Measurements from ENCODE around the gene TMOD1. TPM values are rescaled to one million over a fixed set of nuclear protein-coding genes. Genes with fewer than 3 reads are reported as not detected.

Gene TMOD1
- total and polyA plus RNA-seq, 2 of the 8 experiments (the other 6 are each of a cell fraction or from before 2014, with no cell fraction given), result 0.17 to 0.88 TPM

DNA sequence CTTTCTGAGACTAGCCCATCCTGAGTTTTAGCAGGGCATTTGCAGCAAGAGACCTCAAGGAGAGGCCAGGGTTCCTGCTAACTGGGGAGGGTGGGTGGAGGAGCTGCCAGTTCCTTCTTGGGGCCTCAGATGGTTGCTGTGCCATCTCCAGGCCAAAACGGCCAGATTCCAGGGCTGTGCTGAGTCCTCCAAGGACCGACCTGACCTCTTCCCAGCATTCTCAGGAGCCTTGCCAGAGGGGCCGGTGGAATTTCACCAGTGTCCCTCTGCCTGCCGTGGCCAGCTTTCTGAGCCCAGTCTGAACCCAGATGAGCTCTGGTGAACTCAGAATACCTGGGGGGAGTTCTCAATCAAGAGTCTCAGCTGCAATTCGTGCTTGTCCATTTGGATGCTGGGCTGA lies 77.4 kb downstream of the TMOD1 start:
- H3K4me1 ChIP-seq (replicated peaks in 1 of 4; ENCODE audit: control insufficient read depth in 3 of 4, insufficient read depth in 4 of 4, low read length in 3 of 4), result no peaks in the 10 kb centered on the region
- H2BK120ac ChIP-seq (replicated peaks; ENCODE audit: low read depth, low read length), result no peak overlapping the region
- no peaks in the 10 kb centered on the region; a peak in 1 of 4 replicates for H3K9me3 ChIP-seq (ENCODE audit: insufficient read depth in 2 of 2, low read depth in 1 of 2, low read length in 1 of 2)
- H3K36me3 ChIP-seq (ENCODE audit: control insufficient read depth in 2 of 4, insufficient read depth in 4 of 4, low read length in 3 of 4), result no peaks in the 10 kb centered on the region
- ChIA-PET CTCF (ENCODE audit: partially characterized antibody) (interaction anchor here (2.3 to 3.5 kb wide), 2 partner anchors 20 to 110 kb away, joined by 9 to 21 read pairs; no protein-coding TSS in a partner anchor), POLR2A (ENCODE audit: partially characterized antibody) (interaction anchor here (1.0 kb wide), 1 partner anchor 19 kb away, joined by 3 read pairs; no protein-coding TSS in a partner anchor)
- no peak overlapping the region for H3K14ac ChIP-seq (ENCODE audit: insufficient read length)
- H3K4me2 ChIP-seq (ENCODE audit: insufficient read depth in 1 of 2, low read depth in 2 of 2, low read length in 2 of 2), result no peak overlapping the region
- no peak overlapping the region for H3K9ac ChIP-seq (replicated peaks in 1 of 4; ENCODE audit: extremely low read depth in 1 of 4, low read depth in 3 of 4, low read length in 3 of 4)
- no peaks in the 10 kb centered on the region for H3K79me1 ChIP-seq (ENCODE audit: low read depth, low read length)
- H3K79me2 ChIP-seq (ENCODE audit: control insufficient read depth in 1 of 2, insufficient read depth in 2 of 2, low read length in 2 of 2), result no peaks in the 10 kb centered on the region
- no peak overlapping the region for H4K5ac ChIP-seq (ENCODE audit: insufficient read length, low read depth, low read length)
- H3K27me3 ChIP-seq (replicated peaks in 1 of 4; ENCODE audit: control insufficient read depth in 3 of 4, extremely low read depth in 1 of 4, insufficient read depth in 3 of 4, low read length in 3 of 4), result no peaks in the 10 kb centered on the region
- no peak overlapping the region for H2BK5ac ChIP-seq (ENCODE audit: low read depth, low read length)
- H3K23ac ChIP-seq (ENCODE audit: insufficient read length), result no peak overlapping the region
- H2AFZ ChIP-seq (ENCODE audit: low read length), result no peak overlapping the region
- no peak overlapping the region for H4K91ac ChIP-seq (replicated peaks; ENCODE audit: insufficient read length, low read length)
- H3K4ac ChIP-seq (replicated peaks; ENCODE audit: insufficient read length, low read depth, low read length), result no peak overlapping the region
- H2BK15ac ChIP-seq (ENCODE audit: low read length), result no peak overlapping the region
- DNase-seq (ENCODE audit: low read depth in 1 of 2, low spot score in 2 of 2) (no peak), FAIRE-seq (no peak)
- WGBS, 2 experiments (ENCODE audit: extremely low coverage in 1 of 2, insufficient coverage in 1 of 2, insufficient read length in 1 of 2, insufficient replicate concordance in 2 of 2, low coverage in 1 of 2, low lambda C conversion rate in 2 of 2, missing lambda C conversion rate in 1 of 2), result 86% methylated on average over 5 of the region's 5 CpGs; no CpG with 5 or more reads in 1 of the 2 experiments
- no peaks in the 10 kb centered on the region for H3K23me2 ChIP-seq (ENCODE audit: low read depth, low read length)
- H2AK5ac ChIP-seq (ENCODE audit: low read depth, low read length), result no peak overlapping the region
- no peak overlapping the region for H3K56ac ChIP-seq (replicated peaks; ENCODE audit: insufficient read length, low read depth, low read length)
- no peak overlapping the region for H2BK12ac ChIP-seq (ENCODE audit: low read depth, low read length)
- no peak overlapping the region for H2BK20ac ChIP-seq (ENCODE audit: low read length)
- H4K20me1 ChIP-seq (replicated peaks in 1 of 2; ENCODE audit: control insufficient read depth in 1 of 2, insufficient read depth in 2 of 2, low read length in 2 of 2), result no peaks in the 10 kb centered on the region
- no peak overlapping the region for H3K27ac ChIP-seq (ENCODE audit: low read depth, low read length)
- H3K18ac ChIP-seq (ENCODE audit: extremely low read depth, low read length), result no peak overlapping the region
- no peak overlapping the region for H4K8ac ChIP-seq (ENCODE audit: extremely low read depth, insufficient read depth, low read length)
- no peak overlapping the region for H3K4me3 ChIP-seq (ENCODE audit: extremely low read depth in 1 of 4, insufficient read depth in 2 of 4, low read depth in 3 of 4, low read length in 4 of 4)
- TF ChIP-seq POLR2A (IDR thresholded peaks at IDR 0.05; ENCODE audit: control extremely low read depth in 1 of 2, low read depth in 2 of 2, low read length in 2 of 2) (no peak), BACH1 (IDR thresholded peaks at IDR 0.05; ENCODE audit: low read length) (no peak), ZNF274 (IDR thresholded peaks at IDR 0.05; ENCODE audit: borderline replicate concordance, extremely low read depth, low read length) (no peak), JUN (IDR thresholded peaks at IDR 0.05; ENCODE audit: low read depth, low read length) (no peak), SIX5 (IDR thresholded peaks at IDR 0.05; ENCODE audit: low read depth, low read length) (no peak), GABPA (IDR thresholded peaks at IDR 0.05; ENCODE audit: borderline replicate concordance, insufficient read depth, low read length) (no peak), MAFK (IDR thresholded peaks at IDR 0.05; ENCODE audit: low read depth, low read length) (no peak), TAF1 (IDR thresholded peaks at IDR 0.05; ENCODE audit: low read depth, low read length) (no peak), RFX5 (IDR thresholded peaks at IDR 0.05; ENCODE audit: borderline replicate concordance, low read depth, low read length) (no peak), NANOG (IDR thresholded peaks at IDR 0.05; ENCODE audit: insufficient read depth, low read depth, low read length, poor library complexity, severe bottlenecking) (no peak), KDM5A (IDR thresholded peaks at IDR 0.05; ENCODE audit: low read length) (no peak), TCF12 (IDR thresholded peaks at IDR 0.05; ENCODE audit: low read depth, low read length) (no peak), POU5F1 (IDR thresholded peaks at IDR 0.05; ENCODE audit: low read depth, low read length) (no peak), SP2 (IDR thresholded peaks at IDR 0.05; ENCODE audit: low read length) (no peak), CREB1 (IDR thresholded peaks at IDR 0.05) (no peak)
- TF ChIP-seq, protein P1, sequence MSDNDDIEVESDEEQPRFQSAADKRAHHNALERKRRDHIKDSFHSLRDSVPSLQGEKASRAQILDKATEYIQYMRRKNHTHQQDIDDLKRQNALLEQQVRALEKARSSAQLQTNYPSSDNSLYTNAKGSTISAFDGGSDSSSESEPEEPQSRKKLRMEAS (IDR thresholded peaks at IDR 0.05), result no peak

Data from H1 (cell line).